HT1080 (cell line): ENCODE measurements around the gene IL34. TPM values are rescaled to one million over a fixed set of nuclear protein-coding genes. Genes with fewer than 3 reads are reported as not detected.
"Not testable (repeated sequence)": the region's sequence is repeated elsewhere in the genome, so short reads cannot be mapped to it uniquely, and the experiment has no call there.

Experiments used
- DNase-seq: peaks from one replicate; pipeline ENCODE4 v3.0.0-alpha.2; 2015; ENCODE audit warnings: low read depth
- total RNA-seq: library from RNA; depleted of rRNA; stranded (reverse); fragments of >200 nt; shearing (Covaris generic); gene quantifications from 2 replicates; pipeline ENCODE4 v1.2.3, GENCODE V29; 2014

IL34 gene
- total RNA-seq, 1 experiment from 2014 or later, result not detected

- DNase-seq, result no peak
Measured at GRCh38 chr16:70656712-70657263, 10.4 kb downstream of the IL34 start.

DNA sequence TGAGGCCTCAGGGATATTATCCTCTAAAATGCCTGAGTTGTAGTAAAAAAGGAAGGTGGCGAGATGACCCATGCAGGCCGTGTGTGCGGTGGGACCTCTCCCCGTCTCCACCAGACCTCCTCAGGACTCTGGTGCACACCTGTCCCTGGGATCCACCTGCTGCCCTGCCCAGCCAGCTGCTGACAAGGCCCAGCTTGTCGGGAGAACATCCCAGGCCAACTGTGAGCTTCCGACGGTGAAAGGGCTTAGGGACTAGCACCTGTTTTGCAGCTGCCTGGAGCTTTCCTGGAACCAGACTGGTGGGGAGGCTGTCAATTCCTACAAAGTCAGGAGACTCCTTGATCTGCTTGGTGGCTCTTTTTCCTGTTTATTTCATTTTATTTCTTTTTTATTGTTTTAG lies 11.6 kb downstream of the IL34 start:
- no peak for DNase-seq

GRCh38 chr16:70658921-70659320 lies 12.6 kb downstream of the IL34 start:
- DNase-seq, result no peak

GRCh38 chr16:70659546-70659945 lies 13.2 kb downstream of the IL34 start:
- no peak for DNase-seq

DNA sequence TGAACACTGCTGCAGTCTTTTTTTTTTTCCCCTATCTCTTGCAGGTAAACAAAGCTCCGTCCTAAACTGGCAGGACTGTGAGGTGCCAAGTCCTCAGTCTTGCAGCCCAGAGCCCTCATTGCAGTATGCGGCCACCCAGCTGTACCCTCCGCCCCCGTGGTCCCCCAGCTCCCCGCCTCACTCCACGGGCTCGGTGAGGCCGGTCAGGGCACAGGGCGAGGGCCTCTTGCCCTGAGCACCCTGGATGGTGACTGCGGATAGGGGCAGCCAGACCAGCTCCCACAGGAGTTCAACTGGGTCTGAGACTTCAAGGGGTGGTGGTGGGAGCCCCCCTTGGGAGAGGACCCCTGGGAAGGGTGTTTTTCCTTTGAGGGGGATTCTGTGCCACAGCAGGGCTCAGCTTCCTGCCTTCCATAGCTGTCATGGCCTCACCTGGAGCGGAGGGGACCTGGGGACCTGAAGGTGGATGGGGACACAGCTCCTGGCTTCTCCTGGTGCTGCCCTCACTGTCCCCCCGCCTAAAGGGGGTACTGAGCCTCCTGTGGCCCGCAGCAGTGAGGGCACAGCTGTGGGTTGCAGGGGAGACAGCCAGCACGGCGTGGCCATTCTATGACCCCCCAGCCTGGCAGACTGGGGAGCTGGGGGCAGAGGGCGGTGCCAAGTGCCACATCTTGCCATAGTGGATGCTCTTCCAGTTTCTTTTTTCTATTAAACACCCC lies 13.8 kb downstream of the IL34 start:
- no peak for DNase-seq

GRCh38 chr16:70660672-70661350 lies 14.5 kb downstream of the IL34 start:
- DNase-seq, result no peak

DNA sequence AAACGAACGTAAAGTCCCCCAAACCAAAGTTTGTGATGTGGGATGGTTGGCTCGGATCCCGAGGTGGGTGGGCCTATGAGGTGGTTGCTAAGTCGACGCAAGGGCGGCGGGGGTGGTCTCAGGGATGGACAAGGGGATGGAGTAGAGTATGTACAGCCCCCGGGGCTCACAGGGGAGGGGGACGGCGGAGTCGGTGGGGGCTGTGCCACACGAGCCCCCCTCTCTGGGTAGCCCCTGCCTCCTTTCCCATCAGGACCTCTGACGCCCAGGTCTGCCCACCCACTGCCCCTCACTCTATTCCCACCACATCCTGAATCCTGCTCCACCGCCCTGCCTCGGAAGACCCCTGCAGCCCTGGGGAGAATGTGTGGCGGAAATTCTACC lies 15.2 kb downstream of the IL34 start:
- DNase-seq, result no peak

GRCh38 chr16:70661918-70662641 lies 15.7 kb downstream of the IL34 start:
- DNase-seq, result no peak

DNA sequence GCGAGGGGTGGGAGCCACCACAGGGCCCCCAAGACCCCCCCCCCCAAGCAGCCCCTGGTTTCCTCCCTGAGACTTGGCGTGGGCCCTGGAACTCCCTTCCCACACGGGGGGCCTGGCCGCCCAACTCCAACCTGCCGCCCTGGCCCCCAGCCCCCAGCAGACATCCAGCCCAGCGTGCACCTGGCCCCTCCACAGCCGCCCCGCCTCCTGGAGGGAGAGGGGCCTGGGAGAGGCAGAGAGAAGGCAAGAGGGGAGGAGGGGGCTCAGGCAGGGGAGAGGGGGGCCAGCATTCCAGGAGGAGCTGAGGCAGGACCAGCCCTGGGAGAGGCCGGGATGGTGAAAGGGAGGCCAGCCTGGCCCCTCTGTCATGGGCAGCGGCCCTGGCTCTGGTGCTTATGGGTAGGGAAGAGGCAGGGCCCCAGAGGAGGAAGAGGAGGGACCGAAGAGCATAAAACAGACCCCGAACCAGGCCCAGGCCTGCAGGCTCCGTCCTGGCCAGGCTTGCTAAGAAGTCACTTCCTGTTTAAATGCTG lies 16.7 kb downstream of the IL34 start:
- no peak for DNase-seq

GRCh38 chr16:70663524-70664324 lies 17.4 kb downstream of the IL34 start:
- no peak for DNase-seq

DNA sequence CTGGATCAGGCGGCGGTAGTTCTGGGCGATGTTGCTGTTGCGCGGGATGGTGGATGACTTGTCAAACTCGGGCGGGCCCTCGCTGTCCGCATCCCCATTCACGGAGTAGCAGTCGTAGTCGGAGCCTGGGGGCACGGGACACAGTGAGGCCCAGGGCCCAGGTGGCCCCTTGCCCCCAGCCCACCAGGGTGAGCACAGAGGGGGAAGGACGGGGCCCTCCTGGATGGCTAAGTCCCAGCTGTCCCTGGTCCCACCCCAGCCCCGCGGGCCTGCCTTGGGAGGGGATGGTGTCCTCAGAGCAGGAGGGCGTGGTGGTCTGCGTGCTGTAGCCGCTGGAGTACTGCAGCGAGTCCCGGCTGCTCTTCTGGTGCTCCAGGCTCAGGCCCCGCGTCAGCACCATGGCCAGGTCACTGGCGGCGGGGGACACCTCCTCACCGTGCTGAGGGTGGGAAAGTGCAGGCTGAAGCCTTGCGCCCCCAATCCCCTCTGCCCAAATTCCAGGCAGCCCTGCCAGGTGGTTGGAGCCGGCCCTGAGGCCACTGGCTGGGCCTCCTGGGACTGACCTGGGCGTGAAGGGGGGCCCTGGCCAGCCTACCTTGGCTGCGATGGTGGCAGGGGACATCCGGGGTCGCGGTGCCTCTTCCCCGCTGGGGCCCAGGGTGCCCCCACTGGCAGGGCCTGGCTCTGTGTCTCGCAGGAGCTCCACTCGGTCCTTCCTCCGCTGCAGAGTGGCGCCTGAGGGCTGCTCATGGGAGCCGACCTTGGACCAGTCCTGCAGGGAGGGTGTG lies 18.2 kb downstream of the IL34 start:
- DNase-seq, result no peak

GRCh38 chr16:70665113-70665694 lies 18.8 kb downstream of the IL34 start:
- DNase-seq, result no peak

- DNase-seq, result no peak
Measured at GRCh38 chr16:70665806-70666735, 19.7 kb downstream of the IL34 start.

- no peak for DNase-seq
Measured at GRCh38 chr16:70670175-70670574, 23.8 kb downstream of the IL34 start.

DNA sequence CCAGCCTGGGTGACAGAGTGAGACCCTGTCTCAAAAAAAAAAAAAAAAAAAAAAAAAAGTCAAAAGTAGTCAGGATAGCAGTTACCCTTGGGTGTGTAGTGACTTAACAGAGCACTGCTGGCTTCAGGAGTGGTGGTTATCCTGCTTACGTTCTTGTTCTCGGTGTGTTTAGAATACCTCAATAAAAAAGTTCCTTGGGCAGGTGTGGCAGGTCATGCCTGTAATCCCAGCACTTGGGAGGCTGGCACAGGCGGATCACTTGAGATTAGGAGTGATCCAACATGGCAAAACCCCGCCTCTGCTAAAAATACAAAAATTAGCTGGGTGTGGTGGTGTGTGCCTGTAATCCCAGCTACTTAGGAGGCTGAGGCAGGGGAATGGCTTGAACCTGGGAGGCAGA lies 24.6 kb downstream of the IL34 start:
- DNase-seq, result not testable (repeated sequence)

DNA sequence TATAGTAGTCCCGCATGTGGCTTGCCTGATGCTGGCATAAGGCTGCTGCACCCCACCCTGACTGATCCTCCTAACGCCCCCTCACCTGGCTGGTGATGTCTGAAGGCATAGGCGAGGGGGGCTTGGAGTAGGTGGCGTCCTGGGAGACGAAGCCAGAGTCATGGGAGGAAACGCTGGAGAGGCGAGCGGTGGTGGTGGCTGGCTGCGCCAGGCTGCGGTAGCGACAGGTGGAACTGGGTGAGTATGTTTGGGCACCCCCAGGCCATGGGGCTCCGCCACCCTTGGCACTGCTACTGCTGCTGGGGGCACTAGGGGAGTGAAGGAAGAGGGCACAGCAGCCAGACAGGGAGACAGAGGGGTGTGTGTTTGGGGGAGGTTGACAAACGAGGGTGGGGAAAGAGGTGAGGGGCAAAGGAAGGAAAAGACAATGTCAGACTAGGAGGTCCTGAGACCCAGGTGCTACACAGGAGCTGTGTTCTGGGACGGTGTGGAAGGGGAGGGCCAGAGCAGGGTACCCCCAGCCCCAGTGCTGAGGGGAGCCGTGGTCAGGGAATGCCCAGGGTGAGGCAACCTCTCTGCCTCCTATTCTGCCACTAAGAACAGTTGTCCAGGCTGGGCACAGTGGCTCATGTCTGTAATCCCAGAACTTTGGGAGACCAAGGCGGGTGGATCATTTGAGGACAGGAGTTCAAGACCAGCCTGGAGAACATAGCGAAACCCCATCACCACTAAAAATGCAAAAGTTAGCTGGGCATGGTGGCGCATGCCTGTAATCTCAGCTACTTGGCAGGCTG lies 28.1 kb downstream of the IL34 start:
- DNase-seq, result no peak

GRCh38 chr16:70675851-70676513 lies 29.6 kb downstream of the IL34 start:
- DNase-seq, result no peak
